ENCODE results near the gene PDCD2L.
"Not testable (repeated sequence)": the region's sequence is repeated elsewhere in the genome, so short reads cannot be mapped to it uniquely, and the experiment has no call there.

Gene PDCD2L

GRCh38 chr19:34399886-34400285, 4.3 kb upstream of the PDCD2L start:
- ChIA-PET CTCF (no interaction called here), POLR2A (no interaction called here)
- H3K36me3 ChIP-seq (ENCODE audit: control insufficient read depth in 2 of 2, insufficient read depth in 1 of 2, low read length in 2 of 2) = peaks cover 56 to 86% of the 10 kb centered on the region in 2 experiments
- TF ChIP-seq BCL11B (tag by site-specific recombination; IDR thresholded peaks at IDR 0.05; ENCODE audit: low read depth) = no peak
- TF ChIP-seq ZNF350 (tag by site-specific recombination; IDR thresholded peaks at IDR 0.05) = no peak
- TF ChIP-seq KLF7 (tag by site-specific recombination; IDR thresholded peaks at IDR 0.05; ENCODE audit: borderline replicate concordance) = no peak
- TF ChIP-seq WT1 (tag by site-specific recombination; IDR thresholded peaks at IDR 0.05) = no peak
- TF ChIP-seq KLF8 (tag by site-specific recombination; IDR thresholded peaks at IDR 0.05) = no peak
- no peak for TF ChIP-seq MEIS1 (CRISPR knock-in tag; IDR thresholded peaks at IDR 0.05; ENCODE audit: borderline replicate concordance)
- TF ChIP-seq ZBTB10 (tag by site-specific recombination; IDR thresholded peaks at IDR 0.05) = no peak
- TF ChIP-seq GLIS1 (tag by site-specific recombination; IDR thresholded peaks at IDR 0.05) = no peak
- TF ChIP-seq ZNF510 (tag by site-specific recombination; IDR thresholded peaks at IDR 0.05; ENCODE audit: insufficient replicate concordance) = no peak
- no peak for TF ChIP-seq PRDM4 (tag by site-specific recombination; IDR thresholded peaks at IDR 0.05)
- no peak for TF ChIP-seq KLF16 (tag by site-specific recombination; IDR thresholded peaks at IDR 0.05)
- H3K27ac ChIP-seq (ENCODE audit: extremely low read depth, low read depth, low read length) = peak overlapping the region; percentile 44; the same call in 1 of the 2 replicates
- H3K9me3 ChIP-seq (ENCODE audit: control insufficient read depth, insufficient read depth, low read depth, low read length) = no peaks in the 10 kb centered on the region
- H3K4me3 ChIP-seq (ENCODE audit: low read depth, low read length) = no peak overlapping the region
- H3K4me1 ChIP-seq (ENCODE audit: control insufficient read depth, insufficient read depth, low read length) = peaks cover 3% of the 10 kb centered on the region; the same call in 1 of the 2 replicates

GRCh38 chr19:34400844-34401243, 3.4 kb upstream of the PDCD2L start:
- TF ChIP-seq ZNF362 (tag by site-specific recombination; IDR thresholded peaks at IDR 0.05) (peak; percentile 91), KLF8 (tag by site-specific recombination; IDR thresholded peaks at IDR 0.05) (peak; percentile 39; the same call in 1 of the 2 replicates), CTCF (tag by site-specific recombination; IDR thresholded peaks at IDR 0.05) (0 out of 2 replicates have a peak, but pooled peaks have one; percentile 3)
- not testable (repeated sequence) for H3K4me3 ChIP-seq (ENCODE audit: low read depth, low read length); H3K27ac ChIP-seq (ENCODE audit: extremely low read depth, low read depth, low read length); H3K4me1 ChIP-seq (ENCODE audit: control insufficient read depth, insufficient read depth, low read length); H3K9me3 ChIP-seq (ENCODE audit: control insufficient read depth, insufficient read depth, low read depth, low read length)
- POLR2A ChIA-PET = interaction anchor here (0.7 to 1.3 kb wide), 4 partner anchors 22 to 1236 kb away, joined by 3 read pairs; partner anchors contain the start of gene UBA2
- CTCF ChIA-PET = interaction anchor here (0.7 kb wide), 1 partner anchor 37 kb away, joined by 3 read pairs; no protein-coding TSS in a partner anchor
- peaks cover 48 to 84% of the 10 kb centered on the region in 2 experiments for H3K36me3 ChIP-seq (ENCODE audit: control insufficient read depth in 2 of 2, insufficient read depth in 1 of 2, low read length in 2 of 2)
